ENCODE data around the gene H2BK1.

DNA sequence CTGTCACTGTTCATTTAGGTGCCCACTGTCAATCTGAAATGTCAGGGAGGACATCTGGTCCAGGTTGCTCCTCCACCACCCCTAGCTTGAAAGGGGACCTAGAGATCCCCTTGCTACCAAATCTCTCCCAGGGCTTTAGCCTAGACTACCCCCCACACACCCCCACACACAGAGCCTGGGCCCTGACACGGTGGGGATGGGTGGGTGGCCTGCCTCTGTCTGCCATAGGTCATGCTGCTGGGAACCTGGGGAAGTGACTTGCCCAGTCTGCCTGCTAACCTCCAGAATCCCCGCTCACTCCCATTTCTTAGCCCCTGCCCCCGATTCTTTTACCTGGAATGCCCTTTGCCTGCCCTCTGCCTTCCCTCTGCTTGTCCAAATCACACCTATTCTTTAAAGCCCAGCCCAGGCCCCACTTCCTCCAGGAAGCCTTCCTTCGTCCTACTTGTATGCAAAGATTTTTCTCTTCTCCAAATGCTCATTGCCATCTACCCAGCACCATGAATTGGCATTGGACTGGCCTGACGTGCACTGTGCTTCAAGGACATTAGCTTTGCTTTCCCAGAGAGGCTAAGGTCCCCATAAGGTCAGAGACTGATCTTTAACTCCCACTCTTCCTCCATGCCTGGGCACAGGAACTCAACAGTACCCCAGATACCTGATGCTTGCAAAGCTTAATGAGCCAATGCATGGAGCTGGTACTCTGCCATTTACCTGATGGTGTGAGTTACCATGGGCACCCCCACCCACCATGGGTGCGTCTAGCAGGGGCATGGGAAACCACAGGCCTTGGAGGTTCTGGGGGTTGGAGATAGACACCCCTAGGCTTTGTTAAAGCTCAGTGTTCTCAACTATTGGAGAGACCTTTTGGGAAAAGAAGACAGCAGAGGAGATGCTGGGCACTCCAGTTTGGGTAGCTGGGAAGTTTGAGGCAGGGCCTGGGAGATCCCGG lies 40.2 kb upstream of the H2BK1 start:
- TF ChIP-seq, protein P1, sequence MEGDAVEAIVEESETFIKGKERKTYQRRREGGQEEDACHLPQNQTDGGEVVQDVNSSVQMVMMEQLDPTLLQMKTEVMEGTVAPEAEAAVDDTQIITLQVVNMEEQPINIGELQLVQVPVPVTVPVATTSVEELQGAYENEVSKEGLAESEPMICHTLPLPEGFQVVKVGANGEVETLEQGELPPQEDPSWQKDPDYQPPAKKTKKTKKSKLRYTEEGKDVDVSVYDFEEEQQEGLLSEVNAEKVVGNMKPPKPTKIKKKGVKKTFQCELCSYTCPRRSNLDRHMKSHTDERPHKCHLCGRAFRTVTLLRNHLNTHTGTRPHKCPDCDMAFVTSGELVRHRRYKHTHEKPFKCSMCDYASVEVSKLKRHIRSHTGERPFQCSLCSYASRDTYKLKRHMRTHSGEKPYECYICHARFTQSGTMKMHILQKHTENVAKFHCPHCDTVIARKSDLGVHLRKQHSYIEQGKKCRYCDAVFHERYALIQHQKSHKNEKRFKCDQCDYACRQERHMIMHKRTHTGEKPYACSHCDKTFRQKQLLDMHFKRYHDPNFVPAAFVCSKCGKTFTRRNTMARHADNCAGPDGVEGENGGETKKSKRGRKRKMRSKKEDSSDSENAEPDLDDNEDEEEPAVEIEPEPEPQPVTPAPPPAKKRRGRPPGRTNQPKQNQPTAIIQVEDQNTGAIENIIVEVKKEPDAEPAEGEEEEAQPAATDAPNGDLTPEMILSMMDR (IDR thresholded peaks at IDR 0.05; ENCODE audit: poor library complexity), result no peak
- no peak for TF ChIP-seq EZH2 (IDR thresholded peaks at IDR 0.05; ENCODE audit: borderline replicate concordance)

Measured in hepatocyte (in vitro differentiated cells).